WTC11 (cell line): ENCODE results near the gene EPSTI1. TPM values are rescaled to one million over a fixed set of nuclear protein-coding genes. Genes with fewer than 3 reads are reported as not detected.

Source experiments
- ATAC-seq: fragments of 200-7000 bp; cut with Tn5 transposase; 2 replicates; pipeline ENCODE4 v1.10.0; 2021; ENCODE audit warnings: mild to moderate bottlenecking, moderate library complexity
- CTCF ChIA-PET: fragments of 300-600 bp; sonication (Branson Sonifier 250); formaldehyde crosslinking; loops from one replicate; lab custom pipeline; 2021; ENCODE audit warnings: antibody characterized with exemption; lab: Charles Lee
- POLR2A ChIA-PET: fragments of 350-600 bp; sonication (Branson Sonifier 250); formaldehyde crosslinking; loops from one replicate; lab custom pipeline; 2021; ENCODE audit warnings: antibody characterized with exemption; lab: Charles Lee
- DNase-seq: peaks from one replicate; pipeline ENCODE4 v3.0.0; 2021; ENCODE audit warnings: low spot score
- H3K27ac Mint-ChIP-seq: 2 replicates; pipeline ENCODE4 v1.8.0; 2021; ENCODE audit warnings: mixed read lengths
- H3K27me3 Mint-ChIP-seq: 2 replicates; pipeline ENCODE4 v1.8.0; 2021; ENCODE audit warnings: low read depth, mild to moderate bottlenecking, moderate library complexity, mixed read lengths
- H3K36me3 Mint-ChIP-seq: 2 replicates; pipeline ENCODE4 v1.8.0; 2021; ENCODE audit warnings: mixed read lengths
- H3K4me1 Mint-ChIP-seq: 2 replicates; pipeline ENCODE4 v1.8.0; 2022; ENCODE audit warnings: mixed read lengths
- H3K4me3 Mint-ChIP-seq: 2 replicates; pipeline ENCODE4 v1.8.0; 2021; ENCODE audit warnings: mild to moderate bottlenecking, moderate library complexity, mixed read lengths
- H3K9me3 Mint-ChIP-seq: 2 replicates; pipeline ENCODE4 v1.8.0; 2021; ENCODE audit warnings: mixed read lengths
- ATF1 ChIP-seq: sonication (generic); formaldehyde crosslinking; IDR thresholded peaks from 2 replicates; pipeline ENCODE4 v1.8.1; 2023; ENCODE audit warnings: mild to moderate bottlenecking, moderate library complexity, missing genetic modification reagents
- CBFB ChIP-seq: sonication (generic); formaldehyde crosslinking; IDR thresholded peaks from 2 replicates; pipeline ENCODE4 v1.8.1; 2022; ENCODE audit warnings: mild to moderate bottlenecking, low read depth, missing genetic modification reagents
- ETV6 ChIP-seq: sonication (generic); formaldehyde crosslinking; IDR thresholded peaks from 2 replicates; pipeline ENCODE4 v1.8.1; 2022; ENCODE audit warnings: mild to moderate bottlenecking, missing genetic modification reagents
- NR3C1 ChIP-seq: sonication (generic); formaldehyde crosslinking; conservative IDR thresholded peaks from 2 replicates; pipeline ENCODE4 v1.8.1; 2023; ENCODE audit warnings: low read depth, mild to moderate bottlenecking, missing genetic modification reagents
- SMAD4 ChIP-seq: sonication (generic); formaldehyde crosslinking; IDR thresholded peaks from 2 replicates; pipeline ENCODE4 v1.8.0; 2022; ENCODE audit warnings: mild to moderate bottlenecking, missing genetic modification reagents
- SP1 ChIP-seq: sonication (generic); formaldehyde crosslinking; conservative IDR thresholded peaks from 2 replicates; pipeline ENCODE4 v1.8.1; 2022; ENCODE audit warnings: missing genetic modification reagents
- STAT6 ChIP-seq: sonication (generic); formaldehyde crosslinking; conservative IDR thresholded peaks from 2 replicates; pipeline ENCODE4 v1.8.1; 2023; ENCODE audit warnings: mild to moderate bottlenecking, low read depth, missing genetic modification reagents, moderate library complexity
- ZNF121 ChIP-seq: sonication (generic); formaldehyde crosslinking; IDR thresholded peaks from 2 replicates; pipeline ENCODE4 v1.8.0; 2023; ENCODE audit warnings: missing genetic modification reagents
- ZNF219 ChIP-seq: sonication (generic); formaldehyde crosslinking; IDR thresholded peaks from 2 replicates; pipeline ENCODE4 v1.8.0; 2023; ENCODE audit warnings: missing genetic modification reagents, mild to moderate bottlenecking, borderline replicate concordance
- ZNF671 ChIP-seq: fragments of 250-450 bp; sonication (Bioruptor Pico); IDR thresholded peaks from 2 replicates; pipeline ENCODE4 v1.8.0; 2021; ENCODE audit warnings: mild to moderate bottlenecking
- total RNA-seq: library from RNA; stranded (reverse); gene quantifications from 3 replicates; pipeline ENCODE4 v1.2.3, GENCODE V29; 2021
- TF ChIP-seq, protein P1 (sequence below): sonication (generic); formaldehyde crosslinking; IDR thresholded peaks from 2 replicates; pipeline ENCODE4 v1.8.1; 2023; ENCODE audit warnings: mild to moderate bottlenecking, missing genetic modification reagents, moderate library complexity
- TF ChIP-seq, protein P2 (sequence below): sonication (generic); formaldehyde crosslinking; IDR thresholded peaks from 2 replicates; pipeline ENCODE4 v1.8.1; 2022; ENCODE audit warnings: low read depth, missing genetic modification reagents, borderline replicate concordance
- TF ChIP-seq, protein P3 (sequence below): sonication (generic); formaldehyde crosslinking; IDR thresholded peaks from 2 replicates; pipeline ENCODE4 v1.8.0; 2022; ENCODE audit warnings: mild to moderate bottlenecking, missing genetic modification reagents
- TF ChIP-seq, protein P4 (sequence below): sonication (generic); formaldehyde crosslinking; IDR thresholded peaks from 2 replicates; pipeline ENCODE4 v1.8.1; 2022; ENCODE audit warnings: mild to moderate bottlenecking, moderate library complexity, missing genetic modification reagents
- TF ChIP-seq, protein P5 (sequence below): sonication (generic); formaldehyde crosslinking; IDR thresholded peaks from 2 replicates; pipeline ENCODE4 v1.8.0; 2023; ENCODE audit warnings: missing genetic modification reagents, mild to moderate bottlenecking, borderline replicate concordance
- TF ChIP-seq, protein P6 (sequence below): sonication (generic); formaldehyde crosslinking; IDR thresholded peaks from 2 replicates; pipeline ENCODE4 v1.8.1; 2023; ENCODE audit warnings: mild to moderate bottlenecking, missing genetic modification reagents

The EPSTI1 gene
- total RNA-seq, 1 experiment from 2014 or later = 2.1 TPM

DNA sequence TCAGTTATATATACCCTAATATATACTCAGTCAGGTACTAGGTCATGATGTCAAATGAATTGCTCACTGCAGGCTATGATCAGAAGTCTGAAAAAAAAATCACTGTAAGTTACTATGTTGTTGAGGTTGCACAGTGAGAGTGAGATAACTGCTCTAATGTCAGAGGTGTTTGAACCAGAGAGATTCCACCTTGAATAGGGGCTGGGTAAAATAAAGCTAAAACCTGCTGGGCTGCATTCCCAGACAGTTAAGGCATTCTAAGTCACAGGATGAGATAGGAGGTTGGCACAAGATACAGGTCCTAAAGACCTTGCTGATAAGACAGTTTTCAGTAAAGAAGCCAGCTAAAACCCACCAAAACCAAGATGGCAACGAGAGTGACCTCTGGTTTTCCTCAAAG is 10.2 kb downstream of the EPSTI1 start (continued):
- no peak for TF ChIP-seq ZNF671 (CRISPR knock-in tag)

DNA sequence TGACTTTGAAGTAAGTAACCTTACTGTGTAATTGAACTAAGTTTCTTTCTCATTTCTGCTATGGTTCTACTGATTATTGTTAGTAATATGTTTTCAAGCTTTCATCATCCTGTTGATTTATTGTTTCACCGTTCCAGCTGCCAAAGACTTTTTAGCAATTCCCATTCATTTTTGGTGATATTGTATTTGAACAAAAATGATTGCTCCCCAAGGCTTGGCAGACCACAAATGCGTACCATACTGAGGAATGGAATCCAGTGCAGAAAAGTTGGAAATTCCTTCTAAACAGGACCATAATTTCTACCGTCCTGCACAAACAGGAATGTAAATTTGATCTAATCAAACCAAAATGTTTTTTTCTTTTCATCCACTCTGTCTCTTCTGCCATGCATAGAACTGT is 10.7 kb downstream of the EPSTI1 start:
- no peak for DNase-seq
- no peak for ATAC-seq
- Mint-ChIP-seq H3K27me3 (no peaks in the 10 kb centered on the region), H3K4me1 (peaks cover 34% of the 10 kb centered on the region), H3K9me3 (peaks cover 24% of the 10 kb centered on the region), H3K36me3 (peaks cover 7% of the 10 kb centered on the region), H3K4me3 (no peak overlapping the region), H3K27ac (no peak overlapping the region)
- ChIA-PET CTCF (no interaction called here), POLR2A (no interaction called here)
- TF ChIP-seq ATF1 (CRISPR knock-in tag) = no peak
- no peak for TF ChIP-seq ZNF671 (CRISPR knock-in tag)
- no peak for TF ChIP-seq SMAD4
- no peak for TF ChIP-seq ZNF219 (CRISPR knock-in tag)
- no peak for TF ChIP-seq STAT6 (CRISPR knock-in tag)
- TF ChIP-seq, protein P1, sequence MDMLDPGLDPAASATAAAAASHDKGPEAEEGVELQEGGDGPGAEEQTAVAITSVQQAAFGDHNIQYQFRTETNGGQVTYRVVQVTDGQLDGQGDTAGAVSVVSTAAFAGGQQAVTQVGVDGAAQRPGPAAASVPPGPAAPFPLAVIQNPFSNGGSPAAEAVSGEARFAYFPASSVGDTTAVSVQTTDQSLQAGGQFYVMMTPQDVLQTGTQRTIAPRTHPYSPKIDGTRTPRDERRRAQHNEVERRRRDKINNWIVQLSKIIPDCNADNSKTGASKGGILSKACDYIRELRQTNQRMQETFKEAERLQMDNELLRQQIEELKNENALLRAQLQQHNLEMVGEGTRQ = no peak
- TF ChIP-seq, protein P2, sequence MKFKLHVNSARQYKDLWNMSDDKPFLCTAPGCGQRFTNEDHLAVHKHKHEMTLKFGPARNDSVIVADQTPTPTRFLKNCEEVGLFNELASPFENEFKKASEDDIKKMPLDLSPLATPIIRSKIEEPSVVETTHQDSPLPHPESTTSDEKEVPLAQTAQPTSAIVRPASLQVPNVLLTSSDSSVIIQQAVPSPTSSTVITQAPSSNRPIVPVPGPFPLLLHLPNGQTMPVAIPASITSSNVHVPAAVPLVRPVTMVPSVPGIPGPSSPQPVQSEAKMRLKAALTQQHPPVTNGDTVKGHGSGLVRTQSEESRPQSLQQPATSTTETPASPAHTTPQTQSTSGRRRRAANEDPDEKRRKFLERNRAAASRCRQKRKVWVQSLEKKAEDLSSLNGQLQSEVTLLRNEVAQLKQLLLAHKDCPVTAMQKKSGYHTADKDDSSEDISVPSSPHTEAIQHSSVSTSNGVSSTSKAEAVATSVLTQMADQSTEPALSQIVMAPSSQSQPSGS = no peak
- TF ChIP-seq ETV6 (CRISPR knock-in tag) = no peak
- TF ChIP-seq, protein P3, sequence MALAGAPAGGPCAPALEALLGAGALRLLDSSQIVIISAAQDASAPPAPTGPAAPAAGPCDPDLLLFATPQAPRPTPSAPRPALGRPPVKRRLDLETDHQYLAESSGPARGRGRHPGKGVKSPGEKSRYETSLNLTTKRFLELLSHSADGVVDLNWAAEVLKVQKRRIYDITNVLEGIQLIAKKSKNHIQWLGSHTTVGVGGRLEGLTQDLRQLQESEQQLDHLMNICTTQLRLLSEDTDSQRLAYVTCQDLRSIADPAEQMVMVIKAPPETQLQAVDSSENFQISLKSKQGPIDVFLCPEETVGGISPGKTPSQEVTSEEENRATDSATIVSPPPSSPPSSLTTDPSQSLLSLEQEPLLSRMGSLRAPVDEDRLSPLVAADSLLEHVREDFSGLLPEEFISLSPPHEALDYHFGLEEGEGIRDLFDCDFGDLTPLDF (CRISPR knock-in tag) = no peak
- no peak for TF ChIP-seq CBFB (CRISPR knock-in tag)
- no peak for TF ChIP-seq NR3C1 (CRISPR knock-in tag)
- TF ChIP-seq, protein P4, sequence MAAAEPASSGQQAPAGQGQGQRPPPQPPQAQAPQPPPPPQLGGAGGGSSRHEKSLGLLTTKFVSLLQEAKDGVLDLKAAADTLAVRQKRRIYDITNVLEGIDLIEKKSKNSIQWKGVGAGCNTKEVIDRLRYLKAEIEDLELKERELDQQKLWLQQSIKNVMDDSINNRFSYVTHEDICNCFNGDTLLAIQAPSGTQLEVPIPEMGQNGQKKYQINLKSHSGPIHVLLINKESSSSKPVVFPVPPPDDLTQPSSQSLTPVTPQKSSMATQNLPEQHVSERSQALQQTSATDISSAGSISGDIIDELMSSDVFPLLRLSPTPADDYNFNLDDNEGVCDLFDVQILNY = no peak

DNA sequence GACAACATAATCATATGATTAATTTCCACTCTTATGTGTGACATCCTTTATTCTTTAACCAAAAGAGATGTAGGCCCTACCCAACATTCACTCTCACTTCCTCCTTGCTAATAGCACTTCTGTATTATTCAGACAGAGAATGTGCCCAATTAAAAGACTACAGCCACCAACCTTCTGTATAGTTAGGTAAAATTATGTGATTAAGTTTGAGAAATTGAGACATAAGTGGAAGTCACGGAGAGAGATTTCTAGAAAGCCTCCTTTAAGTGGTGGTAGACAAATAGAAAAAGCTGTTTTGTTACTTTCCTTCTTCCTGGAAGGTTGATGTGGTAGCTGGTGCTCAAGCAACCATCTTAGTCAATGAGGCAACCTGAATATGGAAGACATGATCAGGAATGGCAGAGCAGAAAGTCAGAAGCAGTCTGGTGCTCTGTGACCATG is 14.8 kb downstream of the EPSTI1 start:
- DNase-seq (no peak), ATAC-seq (no peak)
- Mint-ChIP-seq H3K9me3 (peaks cover 22% of the 10 kb centered on the region), H3K27me3 (no peaks in the 10 kb centered on the region), H3K27ac (no peak overlapping the region), H3K36me3 (peaks cover 7% of the 10 kb centered on the region), H3K4me3 (no peak overlapping the region), H3K4me1 (peaks cover 19% of the 10 kb centered on the region)
- CTCF ChIA-PET = no interaction called here
- POLR2A ChIA-PET = no interaction called here
- no peak for TF ChIP-seq SP1 (CRISPR knock-in tag)
- no peak for TF ChIP-seq ZNF121 (CRISPR knock-in tag)
- TF ChIP-seq, protein P5, sequence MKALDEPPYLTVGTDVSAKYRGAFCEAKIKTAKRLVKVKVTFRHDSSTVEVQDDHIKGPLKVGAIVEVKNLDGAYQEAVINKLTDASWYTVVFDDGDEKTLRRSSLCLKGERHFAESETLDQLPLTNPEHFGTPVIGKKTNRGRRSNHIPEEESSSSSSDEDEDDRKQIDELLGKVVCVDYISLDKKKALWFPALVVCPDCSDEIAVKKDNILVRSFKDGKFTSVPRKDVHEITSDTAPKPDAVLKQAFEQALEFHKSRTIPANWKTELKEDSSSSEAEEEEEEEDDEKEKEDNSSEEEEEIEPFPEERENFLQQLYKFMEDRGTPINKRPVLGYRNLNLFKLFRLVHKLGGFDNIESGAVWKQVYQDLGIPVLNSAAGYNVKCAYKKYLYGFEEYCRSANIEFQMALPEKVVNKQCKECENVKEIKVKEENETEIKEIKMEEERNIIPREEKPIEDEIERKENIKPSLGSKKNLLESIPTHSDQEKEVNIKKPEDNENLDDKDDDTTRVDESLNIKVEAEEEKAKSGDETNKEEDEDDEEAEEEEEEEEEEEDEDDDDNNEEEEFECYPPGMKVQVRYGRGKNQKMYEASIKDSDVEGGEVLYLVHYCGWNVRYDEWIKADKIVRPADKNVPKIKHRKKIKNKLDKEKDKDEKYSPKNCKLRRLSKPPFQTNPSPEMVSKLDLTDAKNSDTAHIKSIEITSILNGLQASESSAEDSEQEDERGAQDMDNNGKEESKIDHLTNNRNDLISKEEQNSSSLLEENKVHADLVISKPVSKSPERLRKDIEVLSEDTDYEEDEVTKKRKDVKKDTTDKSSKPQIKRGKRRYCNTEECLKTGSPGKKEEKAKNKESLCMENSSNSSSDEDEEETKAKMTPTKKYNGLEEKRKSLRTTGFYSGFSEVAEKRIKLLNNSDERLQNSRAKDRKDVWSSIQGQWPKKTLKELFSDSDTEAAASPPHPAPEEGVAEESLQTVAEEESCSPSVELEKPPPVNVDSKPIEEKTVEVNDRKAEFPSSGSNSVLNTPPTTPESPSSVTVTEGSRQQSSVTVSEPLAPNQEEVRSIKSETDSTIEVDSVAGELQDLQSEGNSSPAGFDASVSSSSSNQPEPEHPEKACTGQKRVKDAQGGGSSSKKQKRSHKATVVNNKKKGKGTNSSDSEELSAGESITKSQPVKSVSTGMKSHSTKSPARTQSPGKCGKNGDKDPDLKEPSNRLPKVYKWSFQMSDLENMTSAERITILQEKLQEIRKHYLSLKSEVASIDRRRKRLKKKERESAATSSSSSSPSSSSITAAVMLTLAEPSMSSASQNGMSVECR (CRISPR knock-in tag) = no peak
- TF ChIP-seq, protein P6, sequence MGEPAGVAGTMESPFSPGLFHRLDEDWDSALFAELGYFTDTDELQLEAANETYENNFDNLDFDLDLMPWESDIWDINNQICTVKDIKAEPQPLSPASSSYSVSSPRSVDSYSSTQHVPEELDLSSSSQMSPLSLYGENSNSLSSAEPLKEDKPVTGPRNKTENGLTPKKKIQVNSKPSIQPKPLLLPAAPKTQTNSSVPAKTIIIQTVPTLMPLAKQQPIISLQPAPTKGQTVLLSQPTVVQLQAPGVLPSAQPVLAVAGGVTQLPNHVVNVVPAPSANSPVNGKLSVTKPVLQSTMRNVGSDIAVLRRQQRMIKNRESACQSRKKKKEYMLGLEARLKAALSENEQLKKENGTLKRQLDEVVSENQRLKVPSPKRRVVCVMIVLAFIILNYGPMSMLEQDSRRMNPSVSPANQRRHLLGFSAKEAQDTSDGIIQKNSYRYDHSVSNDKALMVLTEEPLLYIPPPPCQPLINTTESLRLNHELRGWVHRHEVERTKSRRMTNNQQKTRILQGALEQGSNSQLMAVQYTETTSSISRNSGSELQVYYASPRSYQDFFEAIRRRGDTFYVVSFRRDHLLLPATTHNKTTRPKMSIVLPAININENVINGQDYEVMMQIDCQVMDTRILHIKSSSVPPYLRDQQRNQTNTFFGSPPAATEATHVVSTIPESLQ = no peak
